Middle frontal gyrus (tissue), 1 donor: Measurements from ENCODE around the gene TSPO.

Source experiments
- DNase-seq: peaks from one replicate; pipeline ENCODE4 v3.0.0-alpha.2; 2015; ENCODE audit warnings: low spot score; ENCODE audit errors: extremely low spot score

The TSPO gene

GRCh38 chr22:43157874-43158546 is 6.7 kb downstream of the TSPO start:
- no peak for DNase-seq

GRCh38 chr22:43158778-43159483 is 7.6 kb downstream of the TSPO start:
- no peak for DNase-seq

- no peak for DNase-seq
Observed at GRCh38 chr22:43159484-43160178, 8.3 kb downstream of the TSPO start.

GRCh38 chr22:43160497-43161126 is 9.3 kb downstream of the TSPO start:
- no peak for DNase-seq

- DNase-seq = no peak
Observed at GRCh38 chr22:43162412-43163150, 11.2 kb downstream of the TSPO start.

- no peak for DNase-seq
Observed at GRCh38 chr22:43163241-43163795, 12.0 kb downstream of the TSPO start.

- DNase-seq = no peak
Observed at GRCh38 chr22:43164636-43165035, 13.3 kb downstream of the TSPO start.

GRCh38 chr22:43166132-43166930 is 15.0 kb downstream of the TSPO start:
- DNase-seq = no peak

- no peak for DNase-seq
Observed at GRCh38 chr22:43167001-43167589, 15.7 kb downstream of the TSPO start.

- no peak for DNase-seq
Observed at GRCh38 chr22:43168471-43169309, 17.3 kb downstream of the TSPO start.

GRCh38 chr22:43169310-43170130 is 18.2 kb downstream of the TSPO start:
- DNase-seq = no peak

GRCh38 chr22:43170131-43170480 is 18.7 kb downstream of the TSPO start:
- no peak for DNase-seq

GRCh38 chr22:43171019-43171491 is 19.7 kb downstream of the TSPO start:
- DNase-seq = no peak

- no peak for DNase-seq
Observed at GRCh38 chr22:43171607-43172006, 20.2 kb downstream of the TSPO start.

- DNase-seq = no peak
Observed at GRCh38 chr22:43172191-43172590, 20.8 kb downstream of the TSPO start.

- DNase-seq = no peak
Observed at GRCh38 chr22:43173566-43173965, 22.2 kb downstream of the TSPO start.

- no peak for DNase-seq
Observed at GRCh38 chr22:43173976-43174720, 22.8 kb downstream of the TSPO start.
